SHP77 (cell line): ENCODE measurements around the gene METTL22.

ENCODE experiments used
- DNase-seq, 2 experiments: peaks; one replicate each; lab custom pipeline; 2025; lab: John Stamatoyannopoulos, UW

The METTL22 gene

GRCh38 chr16:8665529-8665928, 44.0 kb downstream of the METTL22 start:
- DNase-seq, result no peak

GRCh38 chr16:8667492-8667891, 46.0 kb downstream of the METTL22 start:
- no peak for DNase-seq

- no peak for DNase-seq
These were observed 46.6 kb downstream of the METTL22 start for GRCh38 chr16:8668113-8668512.

GRCh38 chr16:8669481-8669880, 48.0 kb downstream of the METTL22 start:
- DNase-seq, result no peak

- DNase-seq, result no peak
These were observed 48.6 kb downstream of the METTL22 start for GRCh38 chr16:8670014-8670560.

- no peak for DNase-seq
These were observed 52.3 kb downstream of the METTL22 start for GRCh38 chr16:8673611-8674412.

GRCh38 chr16:8674413-8675022, 53.0 kb downstream of the METTL22 start, which contains the start of gene ABAT:
Gene ABAT, plus strand, starts transcription at chr16:8674617. Its CDS starts 61,123 bp downstream, at chr16:8735740.
- peak; percentile 72 to 86 for DNase-seq

- DNase-seq, result peak; percentile 5 to 9
These were observed 54.0 kb downstream of the METTL22 start for GRCh38 chr16:8675183-8676159.

GRCh38 chr16:8676160-8676547, 54.7 kb downstream of the METTL22 start:
- no peak for DNase-seq

- no peak for DNase-seq
These were observed 55.4 kb downstream of the METTL22 start for GRCh38 chr16:8676737-8677375.

GRCh38 chr16:8677481-8677880, 56.0 kb downstream of the METTL22 start:
- DNase-seq, result no peak

- DNase-seq, result no peak
These were observed 56.8 kb downstream of the METTL22 start for GRCh38 chr16:8678068-8678927.

GRCh38 chr16:8679151-8679550, 57.7 kb downstream of the METTL22 start:
- no peak for DNase-seq

- DNase-seq, result no peak
These were observed 61.2 kb downstream of the METTL22 start for GRCh38 chr16:8682551-8683259.

- DNase-seq, result no peak
These were observed 62.1 kb downstream of the METTL22 start for GRCh38 chr16:8683640-8684039.

- no peak for DNase-seq
These were observed 64.1 kb downstream of the METTL22 start for GRCh38 chr16:8685617-8686016.

- peak in 1 of 2 experiments; percentile 29 for DNase-seq
These were observed 64.6 kb downstream of the METTL22 start for GRCh38 chr16:8686031-8686621.

- peak; percentile 16 to 53 for DNase-seq
These were observed 65.4 kb downstream of the METTL22 start for GRCh38 chr16:8686879-8687278.

GRCh38 chr16:8689686-8690085, 68.2 kb downstream of the METTL22 start:
- DNase-seq, result no peak
